Neural progenitor cell (in vitro differentiated cells): ENCODE data around the gene SIRT7. TPM values are rescaled to one million over a fixed set of nuclear protein-coding genes. Genes with fewer than 3 reads are reported as not detected.

Experiments
- DNase-seq: peaks from one replicate; pipeline ENCODE4 v3.0.0-alpha.2; 2016; ENCODE audit warnings: low spot score
- H2AFZ ChIP-seq: fragments of 200-600 bp; sonication (generic); replicated peaks from 2 replicates; pipeline ENCODE4 v1.6.1; 2016; ENCODE audit warnings: antibody characterized with exemption
- H3F3A ChIP-seq: fragments of 200-600 bp; sonication (generic); 2 replicates; pipeline ENCODE4 v1.6.1; 2016; ENCODE audit warnings: antibody characterized with exemption, low read depth
- H3K27ac ChIP-seq: fragments of 200-600 bp; sonication (generic); 2 replicates; pipeline ENCODE4 v1.5.1; 2016; ENCODE audit warnings: mild to moderate bottlenecking
- H3K27me3 ChIP-seq: fragments of 200-600 bp; sonication (generic); 2 replicates; pipeline ENCODE4 v1.6.1; 2016; ENCODE audit warnings: mild to moderate bottlenecking, moderate library complexity
- H3K36me3 ChIP-seq: fragments of 200-600 bp; sonication (generic); 2 replicates; pipeline ENCODE4 v1.5.1; 2016
- H3K4me1 ChIP-seq: fragments of 200-600 bp; sonication (generic); 2 replicates; pipeline ENCODE4 v1.6.1; 2016; ENCODE audit warnings: mixed run types
- H3K4me2 ChIP-seq: fragments of 200-600 bp; sonication (generic); 2 replicates; pipeline ENCODE4 v1.6.1; 2016
- H3K4me3 ChIP-seq: fragments of 200-600 bp; sonication (generic); 2 replicates; pipeline ENCODE4 v1.5.1; 2016
- H3K79me2 ChIP-seq: fragments of 200-600 bp; sonication (generic); 2 replicates; pipeline ENCODE4 v1.6.1; 2016; ENCODE audit warnings: low read depth
- H3K9ac ChIP-seq: fragments of 200-600 bp; sonication (generic); 2 replicates; pipeline ENCODE4 v1.6.1; 2016
- H3K9me3 ChIP-seq: fragments of 200-600 bp; sonication (generic); 2 replicates; pipeline ENCODE4 v1.5.1; 2016; ENCODE audit warnings: low read depth
- H4K20me1 ChIP-seq: fragments of 200-600 bp; sonication (generic); 2 replicates; pipeline ENCODE4 v1.6.1; 2016; ENCODE audit warnings: low read depth
- H3K27ac Mint-ChIP-seq: 3 replicates; pipeline ENCODE4 v1.8.0; 2021; ENCODE audit warnings: mixed read lengths
- H3K27me3 Mint-ChIP-seq: 2 replicates; pipeline ENCODE4 v1.8.0; 2022; ENCODE audit warnings: low read depth, mild to moderate bottlenecking, inconsistent platforms, moderate library complexity, mixed read lengths; ENCODE audit not compliant: insufficient read depth
- H3K36me3 Mint-ChIP-seq: 3 replicates; pipeline ENCODE4 v1.8.0; 2021; ENCODE audit warnings: mixed read lengths
- H3K4me1 Mint-ChIP-seq: 3 replicates; pipeline ENCODE4 v1.8.0; 2021; ENCODE audit warnings: mixed read lengths
- H3K4me3 Mint-ChIP-seq: 3 replicates; pipeline ENCODE4 v1.8.0; 2021; ENCODE audit warnings: mild to moderate bottlenecking, moderate library complexity, mixed read lengths
- H3K9me3 Mint-ChIP-seq: 3 replicates; pipeline ENCODE4 v1.8.0; 2020; ENCODE audit warnings: mixed read lengths
- EZH2 ChIP-seq: fragments of 200-600 bp; sonication (generic); IDR thresholded peaks from 2 replicates; pipeline ENCODE4 v1.6.1; 2017; ENCODE audit warnings: antibody characterized with exemption, mild to moderate bottlenecking, moderate library complexity
- EZH2phosphoT487 ChIP-seq: fragments of 200-600 bp; sonication (generic); IDR thresholded peaks from 2 replicates; pipeline ENCODE4 v1.6.1; 2017; ENCODE audit warnings: antibody characterized with exemption
- total RNA-seq: library from RNA; depleted of rRNA; stranded (reverse); fragments of >200 nt; gene quantifications from 2 replicates; pipeline ENCODE4 v1.2.3, GENCODE V29; 2015; ENCODE audit warnings: low replicate concordance
- TF ChIP-seq, protein P1 (sequence below): fragments of 200-600 bp; sonication (generic); IDR thresholded peaks from 2 replicates; pipeline ENCODE4 v1.5.1; 2017; ENCODE audit warnings: antibody characterized with exemption, mild to moderate bottlenecking

SIRT7 gene
- total RNA-seq, 1 donor from 2014 or later, result 5.1 TPM

GRCh38 chr17:81878294-81878693 lies 39.7 kb downstream of the SIRT7 start:
- Histone ChIP-seq H3K4me2 (no peak overlapping the region), H3K27ac (no peak overlapping the region), H2AFZ (no peak overlapping the region), H3K4me1 (no peaks in the 10 kb centered on the region), H3K79me2 (no peaks in the 10 kb centered on the region), H3K36me3 (no peaks in the 10 kb centered on the region), H3K9ac (no peak overlapping the region), H4K20me1 (no peaks in the 10 kb centered on the region), H3K9me3 (no peaks in the 10 kb centered on the region), H3K27me3 (no peaks in the 10 kb centered on the region), H3K4me3 (no peak overlapping the region), H3F3A (peaks cover 29% of the 10 kb centered on the region)
- Mint-ChIP-seq H3K27ac (no peak overlapping the region), H3K36me3 (peaks cover 15% of the 10 kb centered on the region), H3K9me3 (no peaks in the 10 kb centered on the region), H3K4me3 (no peak overlapping the region), H3K27me3 (no peaks in the 10 kb centered on the region), H3K4me1 (no peaks in the 10 kb centered on the region)
- no peak for DNase-seq
- TF ChIP-seq EZH2phosphoT487 (no peak), EZH2 (no peak)
- TF ChIP-seq, protein P1, sequence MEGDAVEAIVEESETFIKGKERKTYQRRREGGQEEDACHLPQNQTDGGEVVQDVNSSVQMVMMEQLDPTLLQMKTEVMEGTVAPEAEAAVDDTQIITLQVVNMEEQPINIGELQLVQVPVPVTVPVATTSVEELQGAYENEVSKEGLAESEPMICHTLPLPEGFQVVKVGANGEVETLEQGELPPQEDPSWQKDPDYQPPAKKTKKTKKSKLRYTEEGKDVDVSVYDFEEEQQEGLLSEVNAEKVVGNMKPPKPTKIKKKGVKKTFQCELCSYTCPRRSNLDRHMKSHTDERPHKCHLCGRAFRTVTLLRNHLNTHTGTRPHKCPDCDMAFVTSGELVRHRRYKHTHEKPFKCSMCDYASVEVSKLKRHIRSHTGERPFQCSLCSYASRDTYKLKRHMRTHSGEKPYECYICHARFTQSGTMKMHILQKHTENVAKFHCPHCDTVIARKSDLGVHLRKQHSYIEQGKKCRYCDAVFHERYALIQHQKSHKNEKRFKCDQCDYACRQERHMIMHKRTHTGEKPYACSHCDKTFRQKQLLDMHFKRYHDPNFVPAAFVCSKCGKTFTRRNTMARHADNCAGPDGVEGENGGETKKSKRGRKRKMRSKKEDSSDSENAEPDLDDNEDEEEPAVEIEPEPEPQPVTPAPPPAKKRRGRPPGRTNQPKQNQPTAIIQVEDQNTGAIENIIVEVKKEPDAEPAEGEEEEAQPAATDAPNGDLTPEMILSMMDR, result no peak

DNA sequence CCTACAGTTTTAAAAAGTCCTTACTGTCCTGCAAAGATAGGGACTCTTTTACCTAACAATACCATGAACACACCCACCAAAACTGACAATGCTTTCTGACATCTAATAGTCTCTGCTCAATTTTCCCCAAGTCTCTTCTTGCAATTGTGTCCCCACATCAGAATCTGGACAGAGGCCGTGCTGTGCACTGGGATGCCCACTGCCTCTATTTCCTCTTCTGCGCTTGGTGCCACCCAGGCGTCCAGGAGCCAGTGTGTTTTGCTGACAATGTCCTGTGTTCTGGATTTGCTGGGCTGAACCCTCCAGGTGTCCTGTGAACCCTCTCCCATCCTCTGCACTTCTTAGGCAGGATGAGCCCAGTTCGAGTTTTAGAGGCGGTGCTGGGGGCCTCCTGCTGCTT lies 40.4 kb downstream of the SIRT7 start:
- Histone ChIP-seq H3K4me1 (no peaks in the 10 kb centered on the region), H4K20me1 (no peaks in the 10 kb centered on the region), H3K27me3 (no peaks in the 10 kb centered on the region), H3K36me3 (no peaks in the 10 kb centered on the region), H3K9me3 (no peaks in the 10 kb centered on the region), H3F3A (peaks cover 35% of the 10 kb centered on the region), H2AFZ (no peak overlapping the region), H3K4me3 (no peak overlapping the region), H3K9ac (no peak overlapping the region), H3K27ac (no peak overlapping the region), H3K79me2 (peaks cover 3% of the 10 kb centered on the region), H3K4me2 (no peak overlapping the region)
- DNase-seq, result no peak
- no peaks in the 10 kb centered on the region for H3K9me3 Mint-ChIP-seq
- peaks cover 5% of the 10 kb centered on the region for H3K4me1 Mint-ChIP-seq
- peaks cover 16% of the 10 kb centered on the region for H3K36me3 Mint-ChIP-seq
- H3K4me3 Mint-ChIP-seq, result no peak overlapping the region
- no peaks in the 10 kb centered on the region for H3K27me3 Mint-ChIP-seq
- no peak overlapping the region for H3K27ac Mint-ChIP-seq
- TF ChIP-seq EZH2phosphoT487 (no peak), EZH2 (no peak)
- TF ChIP-seq, protein P1, result no peak

- Mint-ChIP-seq H3K4me3 (peak overlapping the region; percentile 88), H3K27me3 (peaks cover 4% of the 10 kb centered on the region), H3K4me1 (peaks cover 16% of the 10 kb centered on the region), H3K36me3 (peaks cover 3% of the 10 kb centered on the region), H3K9me3 (no peaks in the 10 kb centered on the region), H3K27ac (peak overlapping the region; percentile 79)
- Histone ChIP-seq H3K79me2 (peaks cover 28% of the 10 kb centered on the region), H3K27ac (peak overlapping the region; percentile 42), H3K36me3 (no peaks in the 10 kb centered on the region), H4K20me1 (peaks cover 35% of the 10 kb centered on the region), H3K4me1 (peaks cover 14% of the 10 kb centered on the region), H2AFZ (peak overlapping the region; percentile 80), H3K27me3 (no peaks in the 10 kb centered on the region), H3F3A (peaks cover 58% of the 10 kb centered on the region), H3K9me3 (no peaks in the 10 kb centered on the region), H3K4me2 (peak overlapping the region; percentile 91), H3K9ac (peak overlapping the region; percentile 73), H3K4me3 (peak overlapping the region; percentile 76)
- TF ChIP-seq, protein P1, result peak; percentile 46
- TF ChIP-seq EZH2phosphoT487 (no peak), EZH2 (peak; percentile 25)
- DNase-seq, result peak; percentile 74
Measured at GRCh38 chr17:81871387-81872230, 46.4 kb downstream of the SIRT7 start.
